ENCODE results near the gene ZP3.
"Not testable (repeated sequence)": the region's sequence is repeated elsewhere in the genome, so short reads cannot be mapped to it uniquely, and the experiment has no call there.

The ZP3 gene

GRCh38 chr7:76443846-76444245 lies 19.1 kb downstream of the ZP3 start:
- not testable (repeated sequence) for DNase-seq

- DNase-seq: not testable (repeated sequence)
Observed at GRCh38 chr7:76445577-76446008, 20.8 kb downstream of the ZP3 start.

GRCh38 chr7:76457017-76457416 lies 32.3 kb downstream of the ZP3 start:
- not testable (repeated sequence) for DNase-seq

GRCh38 chr7:76458504-76458903 lies 33.8 kb downstream of the ZP3 start:
- DNase-seq: not testable (repeated sequence)

GRCh38 chr7:76460767-76461166 lies 36.0 kb downstream of the ZP3 start:
- DNase-seq: not testable (repeated sequence)

GRCh38 chr7:76461464-76462101 lies 36.8 kb downstream of the ZP3 start, which contains the start of gene DTX2:
Gene DTX2 (plus strand): TSS chr7:76461709. CDS start chr7:76480510, 18,801 bp downstream.
- DNase-seq: not testable (repeated sequence)

- DNase-seq: not testable (repeated sequence)
Observed at GRCh38 chr7:76462271-76462882, 37.6 kb downstream of the ZP3 start.

GRCh38 chr7:76464959-76465358 lies 40.2 kb downstream of the ZP3 start:
- not testable (repeated sequence) for DNase-seq

GRCh38 chr7:76465950-76466349 lies 41.2 kb downstream of the ZP3 start:
- not testable (repeated sequence) for DNase-seq

GRCh38 chr7:76467743-76468404 lies 43.1 kb downstream of the ZP3 start:
- not testable (repeated sequence) for DNase-seq

- not testable (repeated sequence) for DNase-seq
Observed at GRCh38 chr7:76471556-76472221, 46.9 kb downstream of the ZP3 start.

GRCh38 chr7:76473097-76473496 lies 48.3 kb downstream of the ZP3 start:
- not testable (repeated sequence) for DNase-seq

- DNase-seq: not testable (repeated sequence)
Observed at GRCh38 chr7:76476280-76476679, 51.5 kb downstream of the ZP3 start.

- not testable (repeated sequence) for DNase-seq
Observed at GRCh38 chr7:76476742-76477474, 52.2 kb downstream of the ZP3 start.

- not testable (repeated sequence) for DNase-seq
Observed at GRCh38 chr7:76479628-76480027, 54.9 kb downstream of the ZP3 start.

GRCh38 chr7:76480403-76481253 lies 55.9 kb downstream of the ZP3 start:
- not testable (repeated sequence) for DNase-seq

GRCh38 chr7:76482660-76483059 lies 57.9 kb downstream of the ZP3 start:
- DNase-seq: not testable (repeated sequence)

- not testable (repeated sequence) for DNase-seq
Observed at GRCh38 chr7:76483081-76483480, 58.3 kb downstream of the ZP3 start.

GRCh38 chr7:76484456-76484855 lies 59.7 kb downstream of the ZP3 start:
- not testable (repeated sequence) for DNase-seq

GRCh38 chr7:76485822-76486610 lies 61.3 kb downstream of the ZP3 start:
- not testable (repeated sequence) for DNase-seq

- DNase-seq: not testable (repeated sequence)
Observed at GRCh38 chr7:76486618-76487017, 61.9 kb downstream of the ZP3 start.
